ENCODE data around the gene C5orf15. TPM values are rescaled to one million over a fixed set of nuclear protein-coding genes. Genes with fewer than 3 reads are reported as not detected.
A peak's percentile ranks its signal among the peaks of the same experiment; 100 is the strongest.

The C5orf15 gene
- polyA plus RNA-seq, 1 donor (not counting 4 experiments of a cell fraction or from before 2014, with no cell fraction given): 86.9 TPM

GRCh38 chr5:133967698-133968203, 674 bp downstream of the C5orf15 start:
- H3K79me2 ChIP-seq (ENCODE audit: control insufficient read depth, insufficient read depth, low read length): peaks cover 49% of the 10 kb centered on the region
- H3K4me2 ChIP-seq (ENCODE audit: control insufficient read depth, extremely low read depth, insufficient read depth, low read depth, low read length): peak overlapping the region; percentile 99
- H3K27me3 ChIP-seq (ENCODE audit: control insufficient read depth, extremely low read depth, insufficient read depth, low read length): no peaks in the 10 kb centered on the region
- TF ChIP-seq CTCF (optimal IDR thresholded peaks at IDR 0.05 in 1 of 3, IDR thresholded peaks at IDR 0.05 in 1 of 3, conservative IDR thresholded peaks at IDR 0.05 in 1 of 3; ENCODE audit: extremely low read depth in 1 of 3, insufficient read depth in 2 of 3, low read length in 3 of 3) (no peak), EZH2 (IDR thresholded peaks at IDR 0.05; ENCODE audit: low read length) (no peak)
- peak overlapping the region; percentile 94 for H3K9ac ChIP-seq (ENCODE audit: control insufficient read depth, extremely low read depth, insufficient read depth, low read length)
- H3K27ac ChIP-seq (ENCODE audit: control insufficient read depth, insufficient read depth, low read length): peak overlapping the region; percentile 83
- no peak for FAIRE-seq
- dilution Hi-C loops (cut with MboI; ENCODE audit: extremely low pct_ligation_motif_present, low sequenced_read_pairs): no loop called here
- no peak for DNase-seq (ENCODE audit: low read depth, low spot score)
- peaks cover 12% of the 10 kb centered on the region for H3K4me1 ChIP-seq (ENCODE audit: control insufficient read depth, extremely low read depth, insufficient read depth, low read length)
- peak overlapping the region; percentile 92 for H2AFZ ChIP-seq (ENCODE audit: control insufficient read depth, low read length)
- H3K36me3 ChIP-seq (ENCODE audit: control insufficient read depth in 2 of 2, extremely low read depth in 1 of 2, insufficient read depth in 2 of 2, low read length in 2 of 2): peaks cover 1 to 3% of the 10 kb centered on the region in 2 experiments
- no peaks in the 10 kb centered on the region for H3K9me1 ChIP-seq (ENCODE audit: control insufficient read depth, extremely low read depth, insufficient read depth, low read length)
- H4K20me1 ChIP-seq (ENCODE audit: control insufficient read depth, extremely low read depth, insufficient read depth, low read length): no peaks in the 10 kb centered on the region
- H3K9me3 ChIP-seq (ENCODE audit: control insufficient read depth, low read depth, low read length): no peaks in the 10 kb centered on the region
- H3K4me3 ChIP-seq (ENCODE audit: control insufficient read depth in 2 of 3, extremely low read depth in 1 of 3, insufficient read depth in 2 of 3, low read depth in 1 of 3, low read length in 3 of 3): peak overlapping the region; percentile 72 to 94 (median 94)

- H3K9me1 ChIP-seq (ENCODE audit: control insufficient read depth, extremely low read depth, insufficient read depth, low read length): no peaks in the 10 kb centered on the region
- dilution Hi-C loops (cut with MboI; ENCODE audit: extremely low pct_ligation_motif_present, low sequenced_read_pairs): no loop called here
- peaks cover 2% of the 10 kb centered on the region for H4K20me1 ChIP-seq (ENCODE audit: control insufficient read depth, extremely low read depth, insufficient read depth, low read length)
- H3K4me3 ChIP-seq (ENCODE audit: control insufficient read depth in 2 of 3, extremely low read depth in 1 of 3, insufficient read depth in 2 of 3, low read depth in 1 of 3, low read length in 3 of 3): peak overlapping the region; percentile 72 to 94 (median 94)
- peaks cover 0 to 2% of the 10 kb centered on the region in 2 experiments for H3K36me3 ChIP-seq (ENCODE audit: control insufficient read depth in 2 of 2, extremely low read depth in 1 of 2, insufficient read depth in 2 of 2, low read length in 2 of 2)
- peak overlapping the region; percentile 94 for H3K9ac ChIP-seq (ENCODE audit: control insufficient read depth, extremely low read depth, insufficient read depth, low read length)
- DNase-seq (ENCODE audit: low read depth, low spot score): no peak
- H3K79me2 ChIP-seq (ENCODE audit: control insufficient read depth, insufficient read depth, low read length): peaks cover 56% of the 10 kb centered on the region
- no peak for FAIRE-seq
- no peaks in the 10 kb centered on the region for H3K9me3 ChIP-seq (ENCODE audit: control insufficient read depth, low read depth, low read length)
- peak overlapping the region; percentile 83 for H3K27ac ChIP-seq (ENCODE audit: control insufficient read depth, insufficient read depth, low read length)
- no peak for TF ChIP-seq EZH2 (IDR thresholded peaks at IDR 0.05; ENCODE audit: low read length)
- H2AFZ ChIP-seq (ENCODE audit: control insufficient read depth, low read length): no peak overlapping the region
- H3K4me1 ChIP-seq (ENCODE audit: control insufficient read depth, extremely low read depth, insufficient read depth, low read length): peaks cover 12% of the 10 kb centered on the region
- H3K4me2 ChIP-seq (ENCODE audit: control insufficient read depth, extremely low read depth, insufficient read depth, low read depth, low read length): peak overlapping the region; percentile 99
- H3K27me3 ChIP-seq (ENCODE audit: control insufficient read depth, extremely low read depth, insufficient read depth, low read length): no peaks in the 10 kb centered on the region
These were observed 1.3 kb downstream of the C5orf15 start for GRCh38 chr5:133967124-133967523.

- TF ChIP-seq EZH2 (IDR thresholded peaks at IDR 0.05; ENCODE audit: low read length) (no peak), CTCF (optimal IDR thresholded peaks at IDR 0.05 in 1 of 3, IDR thresholded peaks at IDR 0.05 in 1 of 3, conservative IDR thresholded peaks at IDR 0.05 in 1 of 3; ENCODE audit: extremely low read depth in 1 of 3, insufficient read depth in 2 of 3, low read length in 3 of 3) (no peak)
- H3K4me2 ChIP-seq (ENCODE audit: control insufficient read depth, extremely low read depth, insufficient read depth, low read depth, low read length): no peak overlapping the region
These were observed 2.3 kb downstream of the C5orf15 start for GRCh38 chr5:133966090-133966489.

More at GRCh38 chr5:133966090-133966489, 2.3 kb downstream of the C5orf15 start:
- Histone ChIP-seq H3K9me1 (ENCODE audit: control insufficient read depth, extremely low read depth, insufficient read depth, low read length) (no peaks in the 10 kb centered on the region), H3K36me3 (ENCODE audit: control insufficient read depth in 2 of 2, extremely low read depth in 1 of 2, insufficient read depth in 2 of 2, low read length in 2 of 2) (no peaks in the 10 kb centered on the region), H3K27ac (ENCODE audit: control insufficient read depth, insufficient read depth, low read length) (no peak overlapping the region), H3K9ac (ENCODE audit: control insufficient read depth, extremely low read depth, insufficient read depth, low read length) (no peak overlapping the region), H3K27me3 (ENCODE audit: control insufficient read depth, extremely low read depth, insufficient read depth, low read length) (no peaks in the 10 kb centered on the region), H3K9me3 (ENCODE audit: control insufficient read depth, low read depth, low read length) (no peaks in the 10 kb centered on the region), H3K79me2 (ENCODE audit: control insufficient read depth, insufficient read depth, low read length) (peaks cover 59% of the 10 kb centered on the region), H2AFZ (ENCODE audit: control insufficient read depth, low read length) (no peak overlapping the region), H4K20me1 (ENCODE audit: control insufficient read depth, extremely low read depth, insufficient read depth, low read length) (peaks cover 2% of the 10 kb centered on the region), H3K4me3 (ENCODE audit: control insufficient read depth in 2 of 3, extremely low read depth in 1 of 3, insufficient read depth in 2 of 3, low read depth in 1 of 3, low read length in 3 of 3) (no peak overlapping the region), H3K4me1 (ENCODE audit: control insufficient read depth, extremely low read depth, insufficient read depth, low read length) (peaks cover 12% of the 10 kb centered on the region)
- FAIRE-seq (no peak), DNase-seq (ENCODE audit: low read depth, low spot score) (no peak)
- dilution Hi-C loops (cut with MboI; ENCODE audit: extremely low pct_ligation_motif_present, low sequenced_read_pairs): no loop called here
